SIG-M5 (cell line): ENCODE measurements around the gene ADARB2.

Experiments
- DNase-seq: peaks from one replicate; lab custom pipeline; 2025; lab: John Stamatoyannopoulos, UW

ADARB2 gene

GRCh38 chr10:1395481-1396296 lies 341.6 kb downstream of the ADARB2 start:
- DNase-seq: no peak

GRCh38 chr10:1395025-1395480 lies 342.3 kb downstream of the ADARB2 start:
- DNase-seq: no peak

DNA sequence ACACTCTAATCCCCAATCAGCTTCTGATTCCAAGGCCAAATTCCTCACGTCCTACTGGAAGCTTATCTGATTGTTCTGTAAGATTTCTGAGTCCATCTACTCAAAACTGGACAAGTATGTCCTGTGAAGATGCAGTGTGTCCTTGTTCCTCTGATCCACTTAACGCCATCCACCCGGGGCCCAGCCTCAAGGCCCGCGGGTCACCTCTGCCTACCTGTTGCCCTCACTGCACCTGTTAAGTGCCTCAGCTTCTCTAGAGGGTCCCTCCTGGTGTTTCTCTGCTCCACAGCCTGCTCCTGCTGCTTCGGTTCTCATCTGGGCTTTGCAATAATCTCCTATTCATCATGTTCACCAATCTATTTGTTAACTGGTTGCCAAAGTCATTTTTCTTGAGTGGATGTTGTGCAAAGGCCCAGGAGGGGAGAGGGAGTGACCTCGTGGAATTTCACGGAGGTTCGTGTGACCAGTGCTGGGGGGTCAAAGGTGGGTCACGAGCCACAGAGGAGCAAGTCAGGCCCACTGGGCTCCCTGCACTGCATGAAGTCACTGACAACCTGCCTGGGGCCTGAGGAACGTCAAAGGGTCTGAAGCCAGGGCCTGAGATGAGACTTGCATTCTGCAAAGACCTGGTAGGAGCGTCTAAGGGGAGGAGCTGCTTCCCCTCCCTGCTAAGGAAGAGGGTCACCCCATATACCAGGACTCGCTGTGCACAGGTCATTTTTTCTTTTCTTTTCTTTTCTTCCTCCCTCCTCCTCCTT lies 343.0 kb downstream of the ADARB2 start:
- DNase-seq: no peak

- no peak for DNase-seq
These were observed 343.8 kb downstream of the ADARB2 start for GRCh38 chr10:1393481-1393880.

- no peak for DNase-seq
These were observed 345.2 kb downstream of the ADARB2 start for GRCh38 chr10:1392127-1392526.

- no peak for DNase-seq
These were observed 347.1 kb downstream of the ADARB2 start for GRCh38 chr10:1390200-1390599.

DNA sequence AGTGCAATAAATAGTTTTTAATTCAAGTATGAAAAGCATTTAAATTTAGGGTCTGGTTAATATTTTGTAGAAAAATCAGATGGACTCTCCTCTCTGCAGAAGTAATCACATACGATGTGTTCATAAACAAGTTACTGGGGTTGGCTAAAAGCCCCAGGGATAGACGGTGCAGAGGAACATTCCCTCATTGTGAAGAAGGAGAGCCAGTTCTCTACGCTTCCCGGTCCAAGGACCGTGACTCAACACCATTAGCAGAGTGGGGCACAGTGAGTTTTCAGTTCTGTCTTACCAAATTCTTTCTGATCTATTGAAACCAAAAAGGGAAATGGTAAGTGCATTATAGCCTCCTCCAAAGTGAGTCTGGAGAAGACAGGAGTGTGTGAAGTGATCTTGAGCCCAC lies 353.3 kb downstream of the ADARB2 start:
- no peak for DNase-seq

DNA sequence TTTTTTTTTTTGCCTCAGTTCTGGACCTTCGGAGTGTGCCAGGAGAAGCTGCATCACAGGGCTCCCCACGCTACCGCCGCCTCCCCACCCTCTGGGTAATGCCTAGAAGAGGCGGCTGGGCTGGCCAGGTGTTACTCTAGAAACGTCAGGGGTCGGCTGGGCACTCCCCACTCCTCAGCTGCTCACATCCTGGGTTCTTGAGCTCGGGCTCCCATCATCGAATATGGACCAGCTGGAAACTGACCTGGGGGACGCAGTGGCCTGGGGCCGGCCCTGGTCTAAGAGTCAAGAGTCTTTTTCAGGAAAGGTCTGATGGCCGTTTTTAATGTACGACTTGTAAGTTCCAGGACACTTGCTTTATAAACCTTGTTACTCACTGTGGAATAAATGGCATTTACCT lies 354.6 kb downstream of the ADARB2 start:
- no peak for DNase-seq

DNA sequence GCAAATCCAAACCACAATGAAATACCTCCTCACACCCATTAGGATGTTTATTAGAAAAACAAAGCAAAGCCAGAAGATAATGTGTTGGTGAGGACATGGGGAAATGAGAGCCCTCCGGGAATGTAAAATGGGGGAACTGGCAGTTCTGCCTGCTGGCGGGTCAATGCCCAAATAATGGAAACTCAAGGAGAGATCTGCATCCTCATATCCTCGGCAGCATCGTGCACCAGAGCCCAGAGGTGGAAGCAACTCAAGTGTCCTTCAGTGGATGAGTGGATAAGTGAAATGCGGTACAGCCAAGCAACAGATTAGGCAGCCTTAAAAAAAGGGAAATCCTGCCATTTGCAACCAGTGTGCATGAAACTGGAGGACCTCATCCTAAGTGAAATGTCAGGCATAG lies 356.0 kb downstream of the ADARB2 start:
- DNase-seq: no peak

- DNase-seq: no peak
These were observed 357.1 kb downstream of the ADARB2 start for GRCh38 chr10:1380088-1380671.

DNA sequence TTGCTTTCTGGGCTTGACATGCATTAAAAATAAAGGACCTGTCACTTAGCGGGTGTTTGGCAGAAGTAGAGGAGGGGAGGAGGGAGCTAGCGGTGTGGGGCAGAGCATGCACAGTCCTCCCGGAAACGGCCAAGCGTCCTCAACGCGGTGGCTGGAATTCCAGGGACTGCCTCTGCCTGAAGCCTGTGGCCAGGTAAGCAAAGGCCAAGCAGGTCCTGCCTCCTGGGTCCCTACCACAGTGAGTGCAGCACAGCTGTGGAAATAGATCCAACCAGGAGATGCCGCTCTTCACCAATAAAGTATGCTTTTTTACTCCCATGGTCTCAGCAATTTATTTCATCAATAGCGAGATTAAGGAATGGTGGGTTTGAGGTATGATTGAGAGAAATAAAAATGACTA lies 357.7 kb downstream of the ADARB2 start:
- no peak for DNase-seq

- DNase-seq: no peak
These were observed 358.9 kb downstream of the ADARB2 start for GRCh38 chr10:1378473-1378872.

GRCh38 chr10:1377740-1378397 lies 359.5 kb downstream of the ADARB2 start:
- DNase-seq: no peak

- DNase-seq: no peak
These were observed 360.1 kb downstream of the ADARB2 start for GRCh38 chr10:1377231-1377630.

DNA sequence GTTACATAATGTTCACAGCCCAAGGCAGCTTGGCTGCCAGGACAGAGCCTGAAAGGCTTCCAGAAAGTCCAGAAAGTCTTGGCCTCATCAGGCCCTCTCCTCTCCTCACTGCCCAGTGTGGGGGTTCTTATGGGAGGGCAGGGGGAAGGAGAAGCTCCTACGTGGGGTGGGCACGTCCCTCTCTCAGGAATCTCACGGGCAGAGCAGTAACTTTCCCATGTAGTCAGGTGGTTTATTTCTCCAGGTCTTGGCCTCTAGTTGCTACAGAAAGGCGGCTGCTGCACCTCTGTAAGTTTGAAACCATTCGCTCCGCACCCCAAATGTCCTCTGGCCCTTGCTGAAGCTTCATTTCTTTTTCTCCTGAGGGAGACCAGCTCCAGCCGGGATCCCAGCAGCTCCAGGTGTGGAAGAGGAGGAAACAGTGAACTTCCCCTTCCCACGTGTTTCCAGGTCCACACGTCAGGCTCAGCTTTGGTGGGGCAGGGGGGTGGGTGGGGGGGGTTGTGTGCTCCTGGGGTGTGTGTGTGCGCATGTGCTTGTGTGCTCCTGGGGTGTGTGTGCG lies 360.9 kb downstream of the ADARB2 start:
- no peak for DNase-seq

GRCh38 chr10:1375346-1376170 lies 361.8 kb downstream of the ADARB2 start:
- DNase-seq: no peak

- DNase-seq: no peak
These were observed 362.6 kb downstream of the ADARB2 start for GRCh38 chr10:1374511-1375345.

DNA sequence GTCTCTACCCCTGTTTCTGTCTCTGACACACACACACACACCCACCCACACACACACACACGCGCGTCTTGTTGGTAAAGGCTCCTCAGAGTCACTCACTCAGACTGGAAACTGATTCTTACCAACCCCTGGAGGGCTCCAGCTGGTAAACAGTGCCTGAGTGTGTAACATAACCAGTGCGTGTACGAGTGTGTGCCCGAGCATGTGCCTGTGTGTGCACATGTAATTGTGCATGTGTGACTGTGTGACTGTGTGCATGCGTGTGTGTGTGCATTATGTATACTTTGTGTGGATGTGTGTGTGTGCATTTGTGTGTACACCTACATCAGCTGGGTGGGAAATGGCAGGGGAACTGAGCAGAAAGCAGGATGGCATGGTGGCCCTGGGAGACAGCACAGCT lies 364.0 kb downstream of the ADARB2 start:
- no peak for DNase-seq

- DNase-seq: no peak
These were observed 365.1 kb downstream of the ADARB2 start for GRCh38 chr10:1372212-1372611.

- DNase-seq: no peak
These were observed 367.0 kb downstream of the ADARB2 start for GRCh38 chr10:1370298-1370697.
